GM23338 (cell line): Measurements from ENCODE around the gene PKP3. TPM values are rescaled to one million over a fixed set of nuclear protein-coding genes. Genes with fewer than 3 reads are reported as not detected.

Experiments
- ATAC-seq: fragments of 200-7000 bp; cut with Tn5 transposase; 3 replicates; pipeline ENCODE4 v1.9.1; 2020
- DNase-seq: peaks from one replicate; pipeline ENCODE4 v3.0.0-alpha.2; 2015; ENCODE audit warnings: low spot score
- H2AFZ ChIP-seq: fragments of 200-600 bp; sonication (generic); 2 replicates; pipeline ENCODE4 v1.8.0; 2016; ENCODE audit warnings: antibody characterized with exemption, mild to moderate bottlenecking, moderate library complexity
- H3F3A ChIP-seq: fragments of 200-600 bp; sonication (generic); replicated peaks from 2 replicates; pipeline ENCODE4 v1.8.0; 2017; ENCODE audit warnings: antibody characterized with exemption, mixed run types, low read depth
- H3K27ac ChIP-seq: fragments of 200-600 bp; sonication (generic); 2 replicates; pipeline ENCODE4 v1.6.1; 2016; ENCODE audit warnings: low read depth
- H3K27me3 ChIP-seq: fragments of 200-600 bp; sonication (generic); 2 replicates; pipeline ENCODE4 v1.8.0; 2016; ENCODE audit warnings: mild to moderate bottlenecking, mixed run types, moderate library complexity; ENCODE audit not compliant: insufficient read depth
- H3K36me3 ChIP-seq: fragments of 200-600 bp; sonication (generic); 2 replicates; pipeline ENCODE4 v1.8.0; 2016; ENCODE audit warnings: mild to moderate bottlenecking; ENCODE audit not compliant: insufficient read depth
- H3K4me1 ChIP-seq: fragments of 200-600 bp; sonication (generic); 2 replicates; pipeline ENCODE4 v1.8.0; 2016; ENCODE audit warnings: mild to moderate bottlenecking, moderate library complexity; ENCODE audit not compliant: insufficient read depth
- H3K4me2 ChIP-seq: fragments of 200-600 bp; sonication (generic); 2 replicates; pipeline ENCODE4 v1.7.1; 2017; ENCODE audit warnings: mixed run types
- H3K4me3 ChIP-seq: fragments of 200-600 bp; sonication (generic); 2 replicates; pipeline ENCODE4 v1.6.1; 2016; ENCODE audit warnings: mixed run types
- H3K79me2 ChIP-seq: fragments of 200-600 bp; sonication (generic); replicated peaks from 2 replicates; pipeline ENCODE4 v1.8.0; 2017; ENCODE audit warnings: mild to moderate bottlenecking; ENCODE audit not compliant: insufficient read depth
- H3K9me2 ChIP-seq: fragments of 200-600 bp; sonication (generic); 2 replicates; pipeline ENCODE4 v1.8.0; 2017; ENCODE audit not compliant: insufficient read depth
- H4K20me1 ChIP-seq: fragments of 200-600 bp; sonication (generic); replicated peaks from 2 replicates; pipeline ENCODE4 v1.8.0; 2017; ENCODE audit warnings: mild to moderate bottlenecking; ENCODE audit not compliant: insufficient read depth
- H3K27ac Mint-ChIP-seq: 2 replicates; pipeline ENCODE4 v1.8.0; 2020; ENCODE audit warnings: inconsistent platforms, mild to moderate bottlenecking, moderate library complexity, mixed read lengths
- H3K27me3 Mint-ChIP-seq: 3 replicates; pipeline ENCODE4 v1.8.0; 2022; ENCODE audit warnings: low read depth, mild to moderate bottlenecking, moderate library complexity, mixed read lengths, inconsistent platforms; ENCODE audit not compliant: insufficient read depth, poor library complexity
- H3K36me3 Mint-ChIP-seq: 3 replicates; pipeline ENCODE4 v1.8.0; 2021; ENCODE audit warnings: low read depth, mild to moderate bottlenecking, inconsistent platforms, moderate library complexity, mixed read lengths
- H3K4me1 Mint-ChIP-seq: 3 replicates; pipeline ENCODE4 v1.8.0; 2020; ENCODE audit warnings: mild to moderate bottlenecking, inconsistent platforms, mixed read lengths
- H3K4me3 Mint-ChIP-seq: 3 replicates; pipeline ENCODE4 v1.8.0; 2021; ENCODE audit warnings: moderate library complexity, mild to moderate bottlenecking, inconsistent platforms, mixed read lengths
- H3K9me3 Mint-ChIP-seq: 3 replicates; pipeline ENCODE4 v1.8.0; 2020; ENCODE audit warnings: moderate library complexity, mild to moderate bottlenecking, inconsistent platforms, mixed read lengths
- EZH2 ChIP-seq: fragments of 200-600 bp; sonication (generic); IDR thresholded peaks from one replicate; pipeline ENCODE4 v1.8.0; 2017; ENCODE audit warnings: antibody characterized with exemption, mild to moderate bottlenecking, low read depth; ENCODE audit not compliant: unreplicated experiment
- EZH2phosphoT487 ChIP-seq: fragments of 200-600 bp; sonication (generic); IDR thresholded peaks from one replicate; pipeline ENCODE4 v1.8.1; 2018; ENCODE audit warnings: antibody characterized with exemption; ENCODE audit not compliant: unreplicated experiment
- POLR2AphosphoS5 ChIP-seq: IDR thresholded peaks from 2 replicates; pipeline ENCODE4 v1.6.1; 2016; ENCODE audit warnings: antibody characterized with exemption, low read depth
- ZNF331 ChIP-seq: fragments of 250-450 bp; sonication (Bioruptor Pico); IDR thresholded peaks from 2 replicates; pipeline ENCODE4 v1.5.0; 2020; ENCODE audit warnings: low read depth, mild to moderate bottlenecking, moderate library complexity
- polyA plus RNA-seq: library from polyadenylated mRNA; unstranded; fragments of >200 nt; fragmentation: Nextera tagmentation; extraction: Ambion mirVana; gene quantifications from 2 replicates; pipeline ENCODE4 v1.2.1, GENCODE V29; 2016
- total RNA-seq: library from RNA; depleted of rRNA; stranded (reverse); fragments of >200 nt; shearing (Covaris generic); gene quantifications from 2 replicates; pipeline ENCODE4 v1.2.3, GENCODE V29; 2014
- TF ChIP-seq, protein P1 (sequence below): fragments of 250-450 bp; sonication (Bioruptor Pico); IDR thresholded peaks from 2 replicates; pipeline ENCODE4 v1.5.0; 2020; ENCODE audit warnings: mild to moderate bottlenecking, moderate library complexity
- TF ChIP-seq, protein P2 (sequence below), 2 experiments: fragments of 200-600 bp in 1 of 2; sonication (generic) in 1 of 2; conservative IDR thresholded peaks; 2 replicates each; pipeline versions ENCODE4 v1.5.1 to v1.6.1; 2016 to 2017; ENCODE audit warnings: antibody characterized with exemption in 2 of 2, low read depth in 2 of 2, mild to moderate bottlenecking in 2 of 2, moderate library complexity in 1 of 2
- TF ChIP-seq, protein P3 (sequence below): IDR thresholded peaks from 2 replicates; pipeline ENCODE4 v1.6.1; 2016; ENCODE audit warnings: antibody characterized with exemption
- TF ChIP-seq, protein P4 (sequence below): IDR thresholded peaks from one replicate; pipeline ENCODE4 v1.6.1; 2018; ENCODE audit warnings: antibody characterized with exemption; ENCODE audit not compliant: unreplicated experiment

PKP3 gene
- total and polyA plus RNA-seq, 2 experiments from 2014 or later = 7.2 to 23.0 TPM

DNA sequence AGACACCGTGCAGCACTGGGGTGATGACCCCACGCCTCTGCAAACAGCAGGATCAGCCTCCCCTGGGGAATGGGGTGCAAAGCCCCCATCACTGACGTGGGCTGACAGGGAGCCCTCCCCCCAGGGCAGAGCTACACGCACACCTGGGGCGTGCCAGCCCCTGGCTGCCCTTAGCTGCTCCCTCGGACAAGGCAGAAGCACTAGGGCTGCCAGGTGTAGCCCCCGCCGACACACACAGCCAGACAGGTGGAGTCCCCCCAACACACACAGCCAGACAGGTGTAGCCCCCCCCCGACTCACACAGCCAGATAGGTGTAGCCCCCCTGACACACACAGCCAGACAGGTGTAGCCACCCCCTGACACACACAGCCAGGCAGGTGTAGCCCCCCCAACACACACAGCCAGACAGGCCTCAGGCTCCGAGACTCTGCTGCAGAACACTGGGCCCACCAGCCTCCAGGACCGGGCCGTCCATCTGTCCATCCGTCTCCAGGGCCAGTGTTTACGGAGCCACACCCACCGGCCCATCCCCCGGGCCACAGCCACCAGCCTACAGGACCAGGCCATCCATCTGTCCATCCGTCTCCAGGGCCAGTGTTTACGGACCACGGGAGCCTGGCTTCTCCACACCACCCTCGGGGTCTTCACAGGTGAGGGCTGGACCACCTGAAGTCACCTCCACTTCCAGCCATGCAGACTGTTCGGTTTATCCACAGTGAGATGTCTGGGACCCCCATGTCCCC, 44.3 kb downstream of the PKP3 start:
- H3K4me3 Mint-ChIP-seq = no peak overlapping the region
- no peak for DNase-seq
- H3K4me1 Mint-ChIP-seq = peaks cover 4% of the 10 kb centered on the region
- 0 out of 2 replicates have a peak, but pooled peaks cover 4% of the 10 kb centered on the region for H3F3A ChIP-seq
- peaks cover 19% of the 10 kb centered on the region for H3K27me3 Mint-ChIP-seq
- no peak overlapping the region for H3K4me3 ChIP-seq
- H3K9me3 Mint-ChIP-seq = peaks cover 11% of the 10 kb centered on the region
- H3K79me2 ChIP-seq = no peaks in the 10 kb centered on the region
- H3K9me2 ChIP-seq = no peaks in the 10 kb centered on the region
- no peaks in the 10 kb centered on the region for H4K20me1 ChIP-seq
- no peak overlapping the region for H3K27ac ChIP-seq
- H3K27me3 ChIP-seq = no peaks in the 10 kb centered on the region
- no peak overlapping the region for H3K27ac Mint-ChIP-seq
- no peaks in the 10 kb centered on the region for H3K36me3 ChIP-seq
- TF ChIP-seq, protein P1, sequence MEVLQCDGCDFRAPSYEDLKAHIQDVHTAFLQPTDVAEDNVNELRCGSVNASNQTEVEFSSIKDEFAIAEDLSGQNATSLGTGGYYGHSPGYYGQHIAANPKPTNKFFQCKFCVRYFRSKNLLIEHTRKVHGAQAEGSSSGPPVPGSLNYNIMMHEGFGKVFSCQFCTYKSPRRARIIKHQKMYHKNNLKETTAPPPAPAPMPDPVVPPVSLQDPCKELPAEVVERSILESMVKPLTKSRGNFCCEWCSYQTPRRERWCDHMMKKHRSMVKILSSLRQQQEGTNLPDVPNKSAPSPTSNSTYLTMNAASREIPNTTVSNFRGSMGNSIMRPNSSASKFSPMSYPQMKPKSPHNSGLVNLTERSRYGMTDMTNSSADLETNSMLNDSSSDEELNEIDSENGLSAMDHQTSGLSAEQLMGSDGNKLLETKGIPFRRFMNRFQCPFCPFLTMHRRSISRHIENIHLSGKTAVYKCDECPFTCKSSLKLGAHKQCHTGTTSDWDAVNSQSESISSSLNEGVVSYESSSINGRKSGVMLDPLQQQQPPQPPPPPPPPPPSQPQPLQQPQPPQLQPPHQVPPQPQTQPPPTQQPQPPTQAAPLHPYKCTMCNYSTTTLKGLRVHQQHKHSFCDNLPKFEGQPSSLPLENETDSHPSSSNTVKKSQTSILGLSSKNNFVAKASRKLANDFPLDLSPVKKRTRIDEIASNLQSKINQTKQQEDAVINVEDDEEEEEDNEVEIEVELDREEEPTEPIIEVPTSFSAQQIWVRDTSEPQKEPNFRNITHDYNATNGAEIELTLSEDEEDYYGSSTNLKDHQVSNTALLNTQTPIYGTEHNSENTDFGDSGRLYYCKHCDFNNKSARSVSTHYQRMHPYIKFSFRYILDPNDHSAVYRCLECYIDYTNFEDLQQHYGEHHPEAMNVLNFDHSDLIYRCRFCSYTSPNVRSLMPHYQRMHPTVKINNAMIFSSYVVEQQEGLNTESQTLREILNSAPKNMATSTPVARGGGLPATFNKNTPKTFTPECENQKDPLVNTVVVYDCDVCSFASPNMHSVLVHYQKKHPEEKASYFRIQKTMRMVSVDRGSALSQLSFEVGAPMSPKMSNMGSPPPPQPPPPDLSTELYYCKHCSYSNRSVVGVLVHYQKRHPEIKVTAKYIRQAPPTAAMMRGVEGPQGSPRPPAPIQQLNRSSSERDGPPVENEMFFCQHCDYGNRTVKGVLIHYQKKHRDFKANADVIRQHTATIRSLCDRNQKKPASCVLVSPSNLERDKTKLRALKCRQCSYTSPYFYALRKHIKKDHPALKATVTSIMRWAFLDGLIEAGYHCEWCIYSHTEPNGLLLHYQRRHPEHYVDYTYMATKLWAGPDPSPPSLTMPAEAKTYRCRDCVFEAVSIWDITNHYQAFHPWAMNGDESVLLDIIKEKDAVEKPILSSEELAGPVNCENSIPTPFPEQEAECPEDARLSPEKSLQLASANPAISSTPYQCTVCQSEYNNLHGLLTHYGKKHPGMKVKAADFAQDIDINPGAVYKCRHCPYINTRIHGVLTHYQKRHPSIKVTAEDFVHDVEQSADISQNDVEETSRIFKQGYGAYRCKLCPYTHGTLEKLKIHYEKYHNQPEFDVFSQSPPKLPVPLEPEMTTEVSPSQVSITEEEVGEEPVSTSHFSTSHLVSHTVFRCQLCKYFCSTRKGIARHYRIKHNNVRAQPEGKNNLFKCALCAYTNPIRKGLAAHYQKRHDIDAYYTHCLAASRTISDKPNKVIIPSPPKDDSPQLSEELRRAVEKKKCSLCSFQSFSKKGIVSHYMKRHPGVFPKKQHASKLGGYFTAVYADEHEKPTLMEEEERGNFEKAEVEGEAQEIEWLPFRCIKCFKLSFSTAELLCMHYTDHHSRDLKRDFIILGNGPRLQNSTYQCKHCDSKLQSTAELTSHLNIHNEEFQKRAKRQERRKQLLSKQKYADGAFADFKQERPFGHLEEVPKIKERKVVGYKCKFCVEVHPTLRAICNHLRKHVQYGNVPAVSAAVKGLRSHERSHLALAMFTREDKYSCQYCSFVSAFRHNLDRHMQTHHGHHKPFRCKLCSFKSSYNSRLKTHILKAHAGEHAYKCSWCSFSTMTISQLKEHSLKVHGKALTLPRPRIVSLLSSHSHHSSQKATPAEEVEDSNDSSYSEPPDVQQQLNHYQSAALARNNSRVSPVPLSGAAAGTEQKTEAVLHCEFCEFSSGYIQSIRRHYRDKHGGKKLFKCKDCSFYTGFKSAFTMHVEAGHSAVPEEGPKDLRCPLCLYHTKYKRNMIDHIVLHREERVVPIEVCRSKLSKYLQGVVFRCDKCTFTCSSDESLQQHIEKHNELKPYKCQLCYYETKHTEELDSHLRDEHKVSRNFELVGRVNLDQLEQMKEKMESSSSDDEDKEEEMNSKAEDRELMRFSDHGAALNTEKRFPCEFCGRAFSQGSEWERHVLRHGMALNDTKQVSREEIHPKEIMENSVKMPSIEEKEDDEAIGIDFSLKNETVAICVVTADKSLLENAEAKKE = no peak
- TF ChIP-seq, protein P2, sequence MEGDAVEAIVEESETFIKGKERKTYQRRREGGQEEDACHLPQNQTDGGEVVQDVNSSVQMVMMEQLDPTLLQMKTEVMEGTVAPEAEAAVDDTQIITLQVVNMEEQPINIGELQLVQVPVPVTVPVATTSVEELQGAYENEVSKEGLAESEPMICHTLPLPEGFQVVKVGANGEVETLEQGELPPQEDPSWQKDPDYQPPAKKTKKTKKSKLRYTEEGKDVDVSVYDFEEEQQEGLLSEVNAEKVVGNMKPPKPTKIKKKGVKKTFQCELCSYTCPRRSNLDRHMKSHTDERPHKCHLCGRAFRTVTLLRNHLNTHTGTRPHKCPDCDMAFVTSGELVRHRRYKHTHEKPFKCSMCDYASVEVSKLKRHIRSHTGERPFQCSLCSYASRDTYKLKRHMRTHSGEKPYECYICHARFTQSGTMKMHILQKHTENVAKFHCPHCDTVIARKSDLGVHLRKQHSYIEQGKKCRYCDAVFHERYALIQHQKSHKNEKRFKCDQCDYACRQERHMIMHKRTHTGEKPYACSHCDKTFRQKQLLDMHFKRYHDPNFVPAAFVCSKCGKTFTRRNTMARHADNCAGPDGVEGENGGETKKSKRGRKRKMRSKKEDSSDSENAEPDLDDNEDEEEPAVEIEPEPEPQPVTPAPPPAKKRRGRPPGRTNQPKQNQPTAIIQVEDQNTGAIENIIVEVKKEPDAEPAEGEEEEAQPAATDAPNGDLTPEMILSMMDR (conservative IDR thresholded peaks at IDR 0.05; ENCODE audit: low read depth in 2 of 2) = no peak
- no peak for TF ChIP-seq POLR2AphosphoS5
- TF ChIP-seq, protein P3, sequence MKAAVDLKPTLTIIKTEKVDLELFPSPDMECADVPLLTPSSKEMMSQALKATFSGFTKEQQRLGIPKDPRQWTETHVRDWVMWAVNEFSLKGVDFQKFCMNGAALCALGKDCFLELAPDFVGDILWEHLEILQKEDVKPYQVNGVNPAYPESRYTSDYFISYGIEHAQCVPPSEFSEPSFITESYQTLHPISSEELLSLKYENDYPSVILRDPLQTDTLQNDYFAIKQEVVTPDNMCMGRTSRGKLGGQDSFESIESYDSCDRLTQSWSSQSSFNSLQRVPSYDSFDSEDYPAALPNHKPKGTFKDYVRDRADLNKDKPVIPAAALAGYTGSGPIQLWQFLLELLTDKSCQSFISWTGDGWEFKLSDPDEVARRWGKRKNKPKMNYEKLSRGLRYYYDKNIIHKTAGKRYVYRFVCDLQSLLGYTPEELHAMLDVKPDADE = no peak
- TF ChIP-seq EZH2 = no peak
- no peak for TF ChIP-seq EZH2phosphoT487
- TF ChIP-seq, protein P4, sequence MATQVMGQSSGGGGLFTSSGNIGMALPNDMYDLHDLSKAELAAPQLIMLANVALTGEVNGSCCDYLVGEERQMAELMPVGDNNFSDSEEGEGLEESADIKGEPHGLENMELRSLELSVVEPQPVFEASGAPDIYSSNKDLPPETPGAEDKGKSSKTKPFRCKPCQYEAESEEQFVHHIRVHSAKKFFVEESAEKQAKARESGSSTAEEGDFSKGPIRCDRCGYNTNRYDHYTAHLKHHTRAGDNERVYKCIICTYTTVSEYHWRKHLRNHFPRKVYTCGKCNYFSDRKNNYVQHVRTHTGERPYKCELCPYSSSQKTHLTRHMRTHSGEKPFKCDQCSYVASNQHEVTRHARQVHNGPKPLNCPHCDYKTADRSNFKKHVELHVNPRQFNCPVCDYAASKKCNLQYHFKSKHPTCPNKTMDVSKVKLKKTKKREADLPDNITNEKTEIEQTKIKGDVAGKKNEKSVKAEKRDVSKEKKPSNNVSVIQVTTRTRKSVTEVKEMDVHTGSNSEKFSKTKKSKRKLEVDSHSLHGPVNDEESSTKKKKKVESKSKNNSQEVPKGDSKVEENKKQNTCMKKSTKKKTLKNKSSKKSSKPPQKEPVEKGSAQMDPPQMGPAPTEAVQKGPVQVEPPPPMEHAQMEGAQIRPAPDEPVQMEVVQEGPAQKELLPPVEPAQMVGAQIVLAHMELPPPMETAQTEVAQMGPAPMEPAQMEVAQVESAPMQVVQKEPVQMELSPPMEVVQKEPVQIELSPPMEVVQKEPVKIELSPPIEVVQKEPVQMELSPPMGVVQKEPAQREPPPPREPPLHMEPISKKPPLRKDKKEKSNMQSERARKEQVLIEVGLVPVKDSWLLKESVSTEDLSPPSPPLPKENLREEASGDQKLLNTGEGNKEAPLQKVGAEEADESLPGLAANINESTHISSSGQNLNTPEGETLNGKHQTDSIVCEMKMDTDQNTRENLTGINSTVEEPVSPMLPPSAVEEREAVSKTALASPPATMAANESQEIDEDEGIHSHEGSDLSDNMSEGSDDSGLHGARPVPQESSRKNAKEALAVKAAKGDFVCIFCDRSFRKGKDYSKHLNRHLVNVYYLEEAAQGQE = no peak
- no peak for TF ChIP-seq ZNF331 (CRISPR knock-in tag)
- peaks cover 8% of the 10 kb centered on the region for H3K36me3 Mint-ChIP-seq
- no peak overlapping the region for H3K4me2 ChIP-seq
- no peak overlapping the region for H2AFZ ChIP-seq
- H3K4me1 ChIP-seq = no peaks in the 10 kb centered on the region; the same call in 1 of the 2 replicates
- ATAC-seq = no peak
